ENCODE measurements around the gene REN. TPM values are rescaled to one million over a fixed set of nuclear protein-coding genes. Genes with fewer than 3 reads are reported as not detected.

The REN gene
- total RNA-seq: not detected
- under 1 TPM in 1 of 8 donors, not detected in 7; 0.31 TPM for polyA plus RNA-seq (ENCODE audit: insufficient read depth in 1 of 8, insufficient read length in 8 of 8, low replicate concordance in 1 of 8)
- long read RNA-seq, donor 1: 0 reads
- long read RNA-seq, donor 2: 0 reads
- long read RNA-seq, donor 3: 0 reads
- long read RNA-seq, donor 4: 0 reads
- long read RNA-seq, donor 5: 0 reads
- long read RNA-seq, donor 6: 0 reads
- long read RNA-seq, donor 7: 0 reads
- long read RNA-seq, donor 8: 0 reads
- long read RNA-seq, donor 9: 0 reads
- long read RNA-seq, donor 10: 0 reads
- long read RNA-seq, donor 11: 0 reads

DNA sequence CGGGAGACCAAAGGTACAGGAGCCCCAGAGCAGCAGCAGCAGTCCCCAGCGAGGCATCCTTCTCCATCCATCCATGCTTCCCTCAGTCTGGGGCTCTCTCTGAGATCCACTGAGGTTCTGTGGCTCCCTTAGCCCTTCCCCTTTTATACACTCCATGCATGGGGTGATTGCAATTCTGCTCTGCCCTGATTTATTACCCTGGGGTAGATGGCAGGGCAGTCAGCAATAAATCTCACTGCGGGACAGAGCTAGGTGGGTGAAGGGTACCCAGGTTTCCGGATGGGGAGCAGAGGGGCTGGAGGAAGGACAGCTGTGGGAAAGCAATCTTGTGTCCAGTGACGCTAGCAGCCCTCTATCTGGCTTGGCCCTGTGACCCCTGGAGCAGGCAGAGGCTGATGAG lies at the start of gene REN:
Gene REN (minus strand): TSS at position 119 of the 400 bp plus-strand sequence. CDS start 44 bp downstream, at position 75.
- H3K27ac ChIP-seq (ENCODE audit: low read length): no peak within 1 kb of the TSS
- H3K27me3 ChIP-seq (ENCODE audit: control insufficient read depth, insufficient read depth, low read length): peaks cover 12% of the 10 kb centered on the region
- no peaks in the 10 kb centered on the region for H3K36me3 ChIP-seq (ENCODE audit: control insufficient read depth, insufficient read depth, low read length)
- peaks cover 7% of the 10 kb centered on the region for H3K4me1 ChIP-seq (ENCODE audit: control insufficient read depth, insufficient read depth, low read length)
- H3K4me3 ChIP-seq (ENCODE audit: low read length): no peak within 1 kb of the TSS
- no peaks in the 10 kb centered on the region for H3K9me3 ChIP-seq (replicated peaks; ENCODE audit: control insufficient read depth, low read depth, low read length)
- 32% methylated on average over 4 of the region's 5 CpGs for WGBS (ENCODE audit: insufficient coverage)
- no peak for DNase-seq

DNA sequence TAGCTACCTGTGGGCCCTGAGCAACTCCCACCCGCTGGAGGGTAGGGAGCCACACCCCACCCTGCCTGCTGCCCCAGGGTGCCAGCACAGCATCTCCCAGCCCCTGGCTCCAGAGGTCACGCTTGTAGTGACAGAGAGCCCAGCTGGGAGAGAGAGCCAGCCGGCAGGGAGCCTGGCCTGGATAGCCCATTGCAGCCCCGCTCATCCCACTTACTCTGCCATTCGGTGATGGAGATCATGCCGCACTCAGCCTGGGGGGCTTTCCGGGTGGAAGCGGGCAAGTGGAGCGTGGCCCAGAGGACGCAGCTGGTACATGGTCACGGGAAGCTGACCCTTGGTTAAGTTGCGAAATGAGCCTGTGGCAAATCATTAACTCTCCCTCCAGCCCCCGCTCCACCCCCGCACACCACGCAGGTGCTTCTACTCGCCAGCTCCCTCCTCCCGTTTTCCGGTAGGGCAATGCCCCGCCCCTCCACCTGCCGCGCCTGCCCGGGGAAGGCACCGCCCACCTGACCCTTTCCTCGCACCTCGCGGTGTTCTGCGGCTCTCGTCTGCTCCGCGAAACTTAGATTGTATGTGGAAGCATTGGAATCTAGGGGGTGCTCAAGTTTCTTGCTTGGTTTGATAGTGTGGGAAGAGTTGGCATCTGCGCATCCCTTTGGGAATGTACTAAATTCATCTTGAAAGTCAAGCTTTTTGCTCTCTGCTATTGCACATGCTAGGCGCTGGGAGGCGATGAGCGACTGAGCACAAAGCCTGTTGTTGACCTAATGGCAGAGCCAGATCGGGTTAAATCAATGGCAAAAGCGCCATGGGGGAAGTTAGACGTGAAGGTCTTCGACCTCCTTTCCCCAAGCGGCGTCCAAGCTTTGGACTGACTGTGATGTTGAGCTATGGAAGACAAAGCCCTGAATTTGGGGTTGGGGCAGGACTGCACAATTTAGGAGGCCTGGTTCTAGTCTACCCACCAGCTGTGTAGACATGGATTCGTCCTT lies 47.8 kb upstream of the REN start, which contains the start of gene GOLT1A:
Gene GOLT1A (minus strand): TSS at position 321 of the 995 bp plus-strand sequence. CDS start 82 bp downstream, at position 239.
- no peaks in the 10 kb centered on the region for H3K36me3 ChIP-seq (ENCODE audit: control insufficient read depth, insufficient read depth, low read length)
- no peak within 1 kb of the TSS for H3K27ac ChIP-seq (ENCODE audit: low read length)
- WGBS (ENCODE audit: insufficient coverage): 16% methylated on average over 18 of the region's 41 CpGs
- no peaks in the 10 kb centered on the region for H3K9me3 ChIP-seq (replicated peaks; ENCODE audit: control insufficient read depth, low read depth, low read length)
- H3K4me3 ChIP-seq (ENCODE audit: low read length): peak within 1 kb of the TSS; percentile 16
- peak; percentile 80 for DNase-seq
- H3K27me3 ChIP-seq (ENCODE audit: control insufficient read depth, insufficient read depth, low read length): peaks cover 13% of the 10 kb centered on the region
- H3K4me1 ChIP-seq (ENCODE audit: control insufficient read depth, insufficient read depth, low read length): peaks cover 10% of the 10 kb centered on the region

DNA sequence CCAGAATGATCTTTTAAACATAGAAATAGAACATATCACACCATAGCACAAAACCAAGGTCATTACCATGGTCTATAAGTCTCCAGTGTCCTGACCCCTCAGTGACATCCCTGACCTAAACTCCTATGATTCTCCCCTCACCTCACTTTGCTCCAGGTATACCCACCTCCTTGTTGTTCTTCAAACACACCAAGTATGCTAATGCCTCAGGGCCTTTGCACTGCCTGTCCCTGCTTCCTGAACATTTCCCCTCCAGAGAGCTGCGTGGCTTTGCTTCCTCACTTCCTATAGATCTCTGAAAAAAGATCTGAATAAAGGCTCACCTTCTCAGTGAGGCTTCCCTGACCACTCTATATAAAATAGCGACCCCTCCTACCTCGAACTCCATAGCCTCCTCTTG lies 46.6 kb upstream of the REN start:
- 40% methylated on average over 1 of the region's 3 CpGs for WGBS (ENCODE audit: insufficient coverage)
- Histone ChIP-seq H3K4me3 (ENCODE audit: low read length) (no peak overlapping the region), H3K27me3 (ENCODE audit: control insufficient read depth, insufficient read depth, low read length) (peaks cover 12% of the 10 kb centered on the region), H3K36me3 (ENCODE audit: control insufficient read depth, insufficient read depth, low read length) (no peaks in the 10 kb centered on the region), H3K4me1 (ENCODE audit: control insufficient read depth, insufficient read depth, low read length) (peaks cover 10% of the 10 kb centered on the region), H3K9me3 (replicated peaks; ENCODE audit: control insufficient read depth, low read depth, low read length) (no peaks in the 10 kb centered on the region), H3K27ac (ENCODE audit: low read length) (no peak overlapping the region)
- no peak for DNase-seq

DNA sequence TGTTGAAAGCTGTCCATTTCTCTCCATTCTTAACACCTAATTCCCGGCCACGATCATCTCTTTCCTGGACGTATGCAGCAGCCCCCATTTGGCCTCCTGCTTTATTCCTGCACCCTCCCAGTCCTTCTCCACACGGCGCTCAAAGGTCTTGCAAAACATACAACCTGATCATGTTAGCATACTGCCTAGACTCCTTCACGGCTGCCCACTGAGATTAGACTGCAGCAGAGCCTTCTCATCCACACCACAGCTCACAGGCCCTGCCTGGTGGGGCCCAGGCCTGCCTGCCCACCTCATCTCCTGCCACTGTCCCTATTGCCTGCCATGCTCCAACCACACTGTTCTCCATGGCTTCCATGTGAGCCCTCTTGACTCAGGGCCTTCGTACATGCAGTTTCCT lies 44.9 kb upstream of the REN start:
- no peak for DNase-seq
- Histone ChIP-seq H3K27me3 (ENCODE audit: control insufficient read depth, insufficient read depth, low read length) (peaks cover 20% of the 10 kb centered on the region), H3K4me1 (ENCODE audit: control insufficient read depth, insufficient read depth, low read length) (peaks cover 15% of the 10 kb centered on the region)

DNA sequence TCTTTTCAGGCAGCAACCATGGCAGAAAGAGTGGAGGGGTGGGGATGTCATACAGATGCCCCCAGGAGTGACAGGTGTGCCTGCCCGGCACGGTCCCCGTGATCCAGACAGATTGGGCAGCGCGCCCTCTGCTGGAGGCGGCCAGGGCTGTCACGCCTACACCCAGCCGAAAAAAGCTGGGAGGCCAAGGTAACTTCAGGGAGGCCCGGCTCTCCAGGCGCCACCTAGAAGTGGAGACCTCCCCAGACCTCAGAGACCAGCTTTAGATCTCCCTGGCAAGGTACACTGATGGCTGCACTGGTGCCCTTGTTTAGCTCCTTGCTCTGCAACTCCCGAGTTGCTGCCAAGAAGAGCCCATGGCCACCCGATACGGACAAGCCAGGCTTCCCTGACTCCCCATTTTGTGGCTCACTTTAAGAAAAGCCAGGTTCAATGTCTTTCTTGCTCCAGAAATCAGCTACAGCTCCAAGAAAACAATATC lies 41.0 kb upstream of the REN start:
- Histone ChIP-seq H3K36me3 (ENCODE audit: control insufficient read depth, insufficient read depth, low read length) (no peaks in the 10 kb centered on the region), H3K4me1 (ENCODE audit: control insufficient read depth, insufficient read depth, low read length) (peaks cover 5% of the 10 kb centered on the region), H3K9me3 (replicated peaks; ENCODE audit: control insufficient read depth, low read depth, low read length) (no peaks in the 10 kb centered on the region), H3K4me3 (ENCODE audit: low read length) (no peak overlapping the region), H3K27me3 (ENCODE audit: control insufficient read depth, insufficient read depth, low read length) (peaks cover 12% of the 10 kb centered on the region), H3K27ac (ENCODE audit: low read length) (no peak overlapping the region)
- peak; percentile 39 for DNase-seq
- 15% methylated on average over 13 of the region's 13 CpGs for WGBS (ENCODE audit: insufficient coverage)

More for the DNA sequence above, 44.9 kb upstream of the REN start:
- Histone ChIP-seq H3K36me3 (ENCODE audit: control insufficient read depth, insufficient read depth, low read length) (no peaks in the 10 kb centered on the region), H3K27ac (ENCODE audit: low read length) (no peak overlapping the region), H3K4me3 (ENCODE audit: low read length) (no peak overlapping the region), H3K9me3 (replicated peaks; ENCODE audit: control insufficient read depth, low read depth, low read length) (no peaks in the 10 kb centered on the region)
- 44% methylated on average over 7 of the region's 7 CpGs for WGBS (ENCODE audit: insufficient coverage)

DNA sequence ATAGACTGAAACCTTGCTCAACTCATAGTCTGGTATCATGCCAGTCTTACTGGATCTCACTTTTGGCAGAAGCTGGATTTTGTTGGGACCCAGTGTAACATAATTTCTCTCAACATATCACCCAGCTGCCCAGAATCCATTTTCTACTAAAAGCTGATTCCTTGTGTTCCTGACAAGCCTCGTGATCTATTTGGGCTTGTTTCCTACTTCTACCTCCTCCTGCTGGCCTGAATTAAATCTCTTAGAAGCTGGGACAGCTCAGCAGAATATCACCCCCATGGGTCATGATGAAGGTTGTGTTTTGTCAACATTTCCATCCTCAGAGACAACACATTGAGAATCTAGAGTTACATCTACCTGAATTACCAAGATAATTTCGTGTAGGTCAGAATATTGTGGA lies 40.0 kb upstream of the REN start:
- Histone ChIP-seq H3K4me1 (ENCODE audit: control insufficient read depth, insufficient read depth, low read length) (peaks cover 5% of the 10 kb centered on the region), H3K9me3 (replicated peaks; ENCODE audit: control insufficient read depth, low read depth, low read length) (no peaks in the 10 kb centered on the region), H3K27me3 (ENCODE audit: control insufficient read depth, insufficient read depth, low read length) (peaks cover 12% of the 10 kb centered on the region), H3K27ac (ENCODE audit: low read length) (no peak overlapping the region), H3K4me3 (ENCODE audit: low read length) (no peak overlapping the region), H3K36me3 (ENCODE audit: control insufficient read depth, insufficient read depth, low read length) (no peaks in the 10 kb centered on the region)
- DNase-seq: no peak
- no CpG with 5 or more reads among the region's 2 CpGs for WGBS (ENCODE audit: insufficient coverage)

DNA sequence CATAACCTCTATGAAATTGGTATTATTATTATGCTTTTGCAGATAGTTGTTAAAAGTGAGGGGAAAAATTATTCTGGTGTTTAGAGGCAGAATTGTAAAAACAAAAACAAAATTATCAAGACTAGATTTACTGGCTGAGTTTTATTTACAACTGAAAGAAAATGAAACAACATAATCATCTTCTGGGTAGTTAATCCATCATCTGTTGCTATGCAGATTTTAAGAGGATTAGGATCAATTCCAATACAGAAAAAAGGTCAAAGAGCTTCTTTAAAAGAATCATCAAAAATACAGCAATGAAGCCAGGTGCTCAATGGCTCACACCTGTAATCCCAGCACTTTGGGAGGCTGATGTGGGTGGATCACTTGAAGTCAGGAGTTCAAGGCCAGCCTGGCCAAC lies 39.3 kb upstream of the REN start:
- peaks cover 12% of the 10 kb centered on the region for H3K27me3 ChIP-seq (ENCODE audit: control insufficient read depth, insufficient read depth, low read length)
- H3K9me3 ChIP-seq (replicated peaks; ENCODE audit: control insufficient read depth, low read depth, low read length): no peaks in the 10 kb centered on the region
- H3K4me1 ChIP-seq (ENCODE audit: control insufficient read depth, insufficient read depth, low read length): peaks cover 5% of the 10 kb centered on the region
- no peak overlapping the region for H3K27ac ChIP-seq (ENCODE audit: low read length)
- H3K36me3 ChIP-seq (ENCODE audit: control insufficient read depth, insufficient read depth, low read length): no peaks in the 10 kb centered on the region
- H3K4me3 ChIP-seq (ENCODE audit: low read length): no peak overlapping the region
- no peak for DNase-seq

DNA sequence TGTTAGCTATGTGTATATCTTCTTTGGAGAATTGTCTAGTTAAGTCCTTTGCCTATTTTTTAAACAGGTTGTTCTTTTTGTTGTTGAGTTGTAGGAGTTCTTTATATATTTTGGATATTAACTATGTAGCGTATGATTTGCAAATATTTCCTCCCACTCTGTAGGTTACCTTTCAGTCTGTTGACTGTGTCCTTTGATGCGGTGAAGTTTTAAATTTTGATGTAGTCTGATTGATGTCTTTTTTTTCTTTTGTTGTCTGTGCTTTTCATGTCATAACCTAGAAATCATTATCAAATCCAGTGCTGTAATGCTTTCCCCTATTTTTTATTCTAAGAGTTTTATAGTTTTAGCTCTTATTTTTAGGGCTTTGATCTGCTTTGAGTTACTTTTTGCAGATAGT lies 38.8 kb upstream of the REN start:
- Histone ChIP-seq H3K4me3 (ENCODE audit: low read length) (no peak overlapping the region), H3K27me3 (ENCODE audit: control insufficient read depth, insufficient read depth, low read length) (peaks cover 12% of the 10 kb centered on the region), H3K4me1 (ENCODE audit: control insufficient read depth, insufficient read depth, low read length) (peaks cover 5% of the 10 kb centered on the region), H3K27ac (ENCODE audit: low read length) (no peak overlapping the region), H3K9me3 (replicated peaks; ENCODE audit: control insufficient read depth, low read depth, low read length) (no peaks in the 10 kb centered on the region), H3K36me3 (ENCODE audit: control insufficient read depth, insufficient read depth, low read length) (no peaks in the 10 kb centered on the region)
- DNase-seq: no peak
- no CpG with 5 or more reads among the region's 2 CpGs for WGBS (ENCODE audit: insufficient coverage)

DNA sequence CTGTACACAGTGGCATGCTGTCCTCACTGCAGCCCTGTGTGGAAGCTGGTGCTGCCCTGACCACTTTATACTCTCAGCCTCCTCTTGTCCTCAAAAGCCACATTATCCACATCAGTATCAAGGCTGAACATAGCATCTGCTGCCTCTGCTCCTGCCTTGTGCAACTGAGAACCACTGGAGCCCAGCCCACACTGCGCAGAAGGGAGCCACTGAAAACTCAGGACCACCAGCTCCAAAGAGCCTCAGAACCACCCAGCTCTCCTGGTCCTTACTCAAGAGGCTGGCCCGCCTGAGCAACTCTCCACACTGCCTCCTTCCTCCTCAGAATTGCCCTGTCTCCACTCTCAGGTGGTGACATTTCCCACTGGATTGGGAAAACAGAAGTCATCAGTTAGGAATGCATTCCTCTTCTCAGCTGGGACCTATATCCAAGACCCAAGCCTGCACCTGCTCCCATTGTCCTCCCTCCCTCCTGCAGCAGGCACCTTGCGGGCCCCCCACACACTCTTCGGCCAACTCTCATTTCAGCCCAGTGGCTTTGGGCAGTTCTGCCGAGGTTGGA lies 37.1 kb upstream of the REN start:
- no peaks in the 10 kb centered on the region for H3K9me3 ChIP-seq (replicated peaks; ENCODE audit: control insufficient read depth, low read depth, low read length)
- peaks cover 14% of the 10 kb centered on the region for H3K4me1 ChIP-seq (ENCODE audit: control insufficient read depth, insufficient read depth, low read length)
- no peak for DNase-seq
- peaks cover 18% of the 10 kb centered on the region for H3K27me3 ChIP-seq (ENCODE audit: control insufficient read depth, insufficient read depth, low read length)
- H3K4me3 ChIP-seq (ENCODE audit: low read length): no peak overlapping the region
- 70% methylated on average over 5 of the region's 5 CpGs for WGBS (ENCODE audit: insufficient coverage)
- H3K36me3 ChIP-seq (ENCODE audit: control insufficient read depth, insufficient read depth, low read length): no peaks in the 10 kb centered on the region
- H3K27ac ChIP-seq (ENCODE audit: low read length): no peak overlapping the region

DNA sequence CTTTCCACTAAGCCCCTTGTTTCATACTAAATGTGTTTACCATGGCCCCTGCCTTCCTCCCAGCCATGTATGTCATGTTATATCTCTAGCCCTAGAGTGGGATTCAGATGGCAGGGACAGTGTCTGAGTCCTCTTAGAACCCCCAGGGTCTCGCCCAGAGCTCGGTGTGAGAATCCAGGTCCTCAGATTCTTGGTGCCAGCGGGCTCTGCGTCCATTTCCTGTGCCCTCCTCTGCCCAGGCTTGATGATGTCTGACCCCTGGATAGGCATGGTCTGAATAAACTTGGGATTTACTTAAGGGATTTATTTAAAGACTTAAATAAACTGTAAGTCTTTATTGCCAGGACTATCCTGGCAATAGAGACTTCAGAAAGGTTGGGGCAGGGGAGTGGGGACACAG lies 36.3 kb upstream of the REN start:
- Histone ChIP-seq H3K4me3 (ENCODE audit: low read length) (no peak overlapping the region), H3K9me3 (replicated peaks; ENCODE audit: control insufficient read depth, low read depth, low read length) (no peaks in the 10 kb centered on the region), H3K36me3 (ENCODE audit: control insufficient read depth, insufficient read depth, low read length) (no peaks in the 10 kb centered on the region), H3K27me3 (ENCODE audit: control insufficient read depth, insufficient read depth, low read length) (peaks cover 20% of the 10 kb centered on the region), H3K4me1 (ENCODE audit: control insufficient read depth, insufficient read depth, low read length) (peaks cover 18% of the 10 kb centered on the region), H3K27ac (ENCODE audit: low read length) (no peak overlapping the region)
- WGBS (ENCODE audit: insufficient coverage): no CpG with 5 or more reads among the region's 4 CpGs
- DNase-seq: no peak
